Superior temporal gyrus (tissue), 1 donor: ENCODE data around the gene CPEB4.
A peak's percentile ranks its signal among the peaks of the same experiment; 100 is the strongest.

Experiments used
- DNase-seq: peaks from one replicate; pipeline ENCODE4 v3.0.0-alpha.2; 2016; ENCODE audit errors: extremely low spot score

Gene CPEB4

GRCh38 chr5:173858670-173859407 is 29.3 kb upstream of the CPEB4 start:
- DNase-seq, result no peak

GRCh38 chr5:173859408-173860159 is 28.6 kb upstream of the CPEB4 start:
- no peak for DNase-seq

GRCh38 chr5:173862047-173862477 is 26.1 kb upstream of the CPEB4 start:
- no peak for DNase-seq

GRCh38 chr5:173863359-173863758 is 24.8 kb upstream of the CPEB4 start:
- DNase-seq, result no peak

GRCh38 chr5:173864126-173865050 is 23.8 kb upstream of the CPEB4 start:
- no peak for DNase-seq

- peak; percentile 95 for DNase-seq
Measured at GRCh38 chr5:173866243-173866857, 21.8 kb upstream of the CPEB4 start.

GRCh38 chr5:173866858-173867679 is 21.1 kb upstream of the CPEB4 start:
- peak; percentile 93 for DNase-seq

GRCh38 chr5:173868096-173868880 is 19.9 kb upstream of the CPEB4 start:
- DNase-seq, result no peak

- peak; percentile 90 for DNase-seq
Measured at GRCh38 chr5:173869316-173869715, 18.8 kb upstream of the CPEB4 start.

- DNase-seq, result no peak
Measured at GRCh38 chr5:173872957-173873305, 15.2 kb upstream of the CPEB4 start.

GRCh38 chr5:173873306-173873922 is 14.7 kb upstream of the CPEB4 start:
- DNase-seq, result no peak

- DNase-seq, result no peak
Measured at GRCh38 chr5:173875189-173875588, 13.0 kb upstream of the CPEB4 start.

GRCh38 chr5:173878224-173878967 is 9.8 kb upstream of the CPEB4 start:
- no peak for DNase-seq

- DNase-seq, result no peak
Measured at GRCh38 chr5:173880306-173880985, 7.7 kb upstream of the CPEB4 start.

- DNase-seq, result no peak
Measured at GRCh38 chr5:173881811-173882575, 6.2 kb upstream of the CPEB4 start.

GRCh38 chr5:173882632-173883031 is 5.5 kb upstream of the CPEB4 start:
- no peak for DNase-seq

- DNase-seq, result no peak
Measured at GRCh38 chr5:173883347-173883924, 4.7 kb upstream of the CPEB4 start.
